ENCODE results near the gene CCDC87.

DNA sequence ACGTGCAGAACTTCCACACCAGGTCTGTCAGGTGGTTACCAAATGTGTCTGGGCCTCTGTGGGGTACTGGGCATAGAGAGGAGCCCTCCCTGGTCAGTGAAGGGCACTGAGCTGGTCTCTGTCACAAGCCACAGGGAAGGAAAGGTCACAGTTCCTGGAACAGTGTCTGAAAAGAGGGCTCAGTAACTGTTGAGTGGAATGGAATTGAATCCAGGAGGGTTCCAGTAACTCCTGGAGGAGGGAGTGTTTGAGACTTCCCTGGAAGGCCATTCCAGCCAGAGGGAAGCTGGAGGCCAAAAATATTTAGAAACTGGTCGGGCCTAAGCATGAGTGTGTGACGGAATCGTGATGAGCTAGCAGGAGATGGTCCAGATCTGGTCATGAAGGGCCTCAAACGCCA is 38.3 kb downstream of the CCDC87 start:
- TF ChIP-seq, protein P1, sequence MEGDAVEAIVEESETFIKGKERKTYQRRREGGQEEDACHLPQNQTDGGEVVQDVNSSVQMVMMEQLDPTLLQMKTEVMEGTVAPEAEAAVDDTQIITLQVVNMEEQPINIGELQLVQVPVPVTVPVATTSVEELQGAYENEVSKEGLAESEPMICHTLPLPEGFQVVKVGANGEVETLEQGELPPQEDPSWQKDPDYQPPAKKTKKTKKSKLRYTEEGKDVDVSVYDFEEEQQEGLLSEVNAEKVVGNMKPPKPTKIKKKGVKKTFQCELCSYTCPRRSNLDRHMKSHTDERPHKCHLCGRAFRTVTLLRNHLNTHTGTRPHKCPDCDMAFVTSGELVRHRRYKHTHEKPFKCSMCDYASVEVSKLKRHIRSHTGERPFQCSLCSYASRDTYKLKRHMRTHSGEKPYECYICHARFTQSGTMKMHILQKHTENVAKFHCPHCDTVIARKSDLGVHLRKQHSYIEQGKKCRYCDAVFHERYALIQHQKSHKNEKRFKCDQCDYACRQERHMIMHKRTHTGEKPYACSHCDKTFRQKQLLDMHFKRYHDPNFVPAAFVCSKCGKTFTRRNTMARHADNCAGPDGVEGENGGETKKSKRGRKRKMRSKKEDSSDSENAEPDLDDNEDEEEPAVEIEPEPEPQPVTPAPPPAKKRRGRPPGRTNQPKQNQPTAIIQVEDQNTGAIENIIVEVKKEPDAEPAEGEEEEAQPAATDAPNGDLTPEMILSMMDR (IDR thresholded peaks at IDR 0.05): no peak
- no peak for TF ChIP-seq POLR2A (IDR thresholded peaks at IDR 0.05)
